Liver (tissue), 3 donors: Measurements from ENCODE around the gene LYRM2.

Experiments used
- CTCF ChIP-seq: fragments of 150-350 bp; IDR thresholded peaks from 2 replicates; pipeline ENCODE4 v1.5.1; 2017; ENCODE audit warnings: improper control_type of control experiment, low read depth, low read length; ENCODE audit not compliant: missing input control
- GABPA ChIP-seq, 2 donors: IDR thresholded peaks in 1 of 2; conservative IDR thresholded peaks in 1 of 2; 2 replicates each; pipeline ENCODE4 v1.6.1; 2016; ENCODE audit warnings: antibody characterized with exemption in 2 of 2, mild to moderate bottlenecking in 1 of 2, moderate library complexity in 1 of 2
- HNF4A ChIP-seq, 2 donors: conservative IDR thresholded peaks; 2 replicates each; pipeline ENCODE4 v1.6.1; 2016; ENCODE audit warnings: antibody characterized with exemption in 2 of 2, mild to moderate bottlenecking in 2 of 2
- JUND ChIP-seq, 2 donors: IDR thresholded peaks; 2 replicates each; pipeline ENCODE4 v1.6.1; 2016; ENCODE audit warnings: antibody characterized with exemption in 2 of 2
- MAX ChIP-seq: IDR thresholded peaks from 2 replicates; pipeline ENCODE4 v1.6.1; 2016; ENCODE audit warnings: antibody characterized with exemption
- RAD21 ChIP-seq, 2 donors: IDR thresholded peaks; 2 replicates each; pipeline ENCODE4 v1.6.1; 2016; ENCODE audit warnings: antibody characterized with exemption in 2 of 2, mild to moderate bottlenecking in 2 of 2
- REST ChIP-seq: IDR thresholded peaks from 2 replicates; pipeline ENCODE4 v1.6.1; 2016; ENCODE audit warnings: antibody characterized with exemption, mild to moderate bottlenecking
- SP1 ChIP-seq: IDR thresholded peaks from 2 replicates; pipeline ENCODE4 v1.6.1; 2018; ENCODE audit warnings: antibody characterized with exemption, mild to moderate bottlenecking
- TAF1 ChIP-seq: conservative IDR thresholded peaks from 2 replicates; pipeline ENCODE4 v1.6.1; 2016; ENCODE audit warnings: antibody characterized with exemption, mild to moderate bottlenecking
- YY1 ChIP-seq: IDR thresholded peaks from 2 replicates; pipeline ENCODE4 v1.6.1; 2016; ENCODE audit warnings: antibody characterized with exemption, mild to moderate bottlenecking
- TF ChIP-seq, protein P1 (sequence below): IDR thresholded peaks from 2 replicates; pipeline ENCODE4 v1.6.1; 2016; ENCODE audit warnings: antibody characterized with exemption
- donor health status: healthy.
- donor health status: healthy.

DNA sequence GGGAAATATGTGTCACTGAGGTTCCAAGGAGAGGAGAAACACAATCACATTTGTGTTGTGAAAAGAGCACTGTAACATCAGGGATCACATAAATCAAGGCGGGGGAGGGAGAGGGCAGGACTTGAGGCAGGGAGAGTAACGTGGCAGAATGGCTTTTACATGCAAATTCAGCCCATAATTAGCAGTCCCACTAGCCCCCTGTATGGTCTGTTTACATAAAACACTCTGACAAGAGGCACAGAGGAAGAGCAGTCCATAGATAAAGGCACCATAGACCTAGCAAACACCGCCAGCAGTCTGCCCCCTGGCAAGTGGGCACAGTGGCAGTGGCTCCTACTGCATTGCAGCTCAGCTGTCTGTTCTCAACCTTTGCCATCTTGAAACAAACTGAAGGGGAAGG, 82.7 kb downstream of the LYRM2 start:
- TF ChIP-seq YY1 (no peak), CTCF (no peak), SP1 (no peak), RAD21 (IDR thresholded peaks at IDR 0.05) (no peak), GABPA (IDR thresholded peaks at IDR 0.05 in 1 of 2, conservative IDR thresholded peaks at IDR 0.05 in 1 of 2) (no peak), MAX (no peak), JUND (IDR thresholded peaks at IDR 0.05) (no peak), REST (no peak), HNF4A (conservative IDR thresholded peaks at IDR 0.05) (no peak), TAF1 (no peak)
- TF ChIP-seq, protein P1, sequence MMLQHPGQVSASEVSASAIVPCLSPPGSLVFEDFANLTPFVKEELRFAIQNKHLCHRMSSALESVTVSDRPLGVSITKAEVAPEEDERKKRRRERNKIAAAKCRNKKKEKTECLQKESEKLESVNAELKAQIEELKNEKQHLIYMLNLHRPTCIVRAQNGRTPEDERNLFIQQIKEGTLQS = no peak
